ENCODE data around the gene MRPS9. TPM values are rescaled to one million over a fixed set of nuclear protein-coding genes. Genes with fewer than 3 reads are reported as not detected.

The MRPS9 gene
- total and polyA plus RNA-seq, 3 experiments from 2014 or later: 32.2 to 51.8 (median 49.5) TPM

DNA sequence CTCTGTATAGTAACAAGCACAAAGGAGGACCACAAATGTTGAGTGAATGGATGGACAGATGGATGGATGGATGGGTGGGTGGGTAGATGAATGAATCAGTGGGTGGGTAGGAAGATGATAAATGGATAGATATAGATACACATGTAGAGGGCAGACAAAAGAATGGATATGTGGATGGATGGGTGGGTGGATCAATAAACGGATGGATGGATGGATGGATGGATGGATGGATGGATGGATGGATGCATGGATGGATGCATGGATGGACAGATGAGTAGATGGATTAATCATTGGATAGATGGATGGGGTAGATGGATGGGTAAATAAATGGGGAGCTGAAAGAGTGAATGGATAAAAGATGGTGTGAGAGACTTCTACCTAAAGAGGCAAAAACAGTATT, 111.4 kb downstream of the MRPS9 start:
- Mint-ChIP-seq H3K4me1 (peaks cover 5 to 8% (median 7%) of the 10 kb centered on the region in 3 donors), H3K9me3 (no peaks in the 10 kb centered on the region), H3K27ac (no peak overlapping the region), H3K36me3 (no peaks in the 10 kb centered on the region), H3K4me3 (no peak overlapping the region), H3K27me3 (peaks cover 12 to 74% of the 10 kb centered on the region in 2 donors)
- DNase-seq: no peak
- POLR2A ChIA-PET: no interaction called here
- no peak overlapping the region for H3K27ac ChIP-seq (ENCODE audit: low read depth, low read length)
- H3K4me1 ChIP-seq (ENCODE audit: insufficient read depth, low read length): no peaks in the 10 kb centered on the region
- H3K4me3 ChIP-seq (ENCODE audit: low read length): no peak overlapping the region
- H3K27me3 ChIP-seq (ENCODE audit: insufficient read depth, low read length, poor library complexity, severe bottlenecking): no peaks in the 10 kb centered on the region
- no peaks in the 10 kb centered on the region for H3K36me3 ChIP-seq (ENCODE audit: insufficient read depth, low read length)
- CTCF ChIA-PET: no interaction called here
- no peaks in the 10 kb centered on the region for H3K9me3 ChIP-seq (ENCODE audit: low read length)

Other genes starting within 250 kb of the MRPS9 start
- gene POU3F3, start 184.0 kb upstream of the MRPS9 start, total RNA-seq: not detected
- not detected for gene POU3F3, start 184.0 kb upstream of the MRPS9 start, polyA plus RNA-seq
- gene GPR45, start 203.7 kb downstream of the MRPS9 start, total RNA-seq: not detected
- gene GPR45, start 203.7 kb downstream of the MRPS9 start, polyA plus RNA-seq: not detected

All from CD8-positive, alpha-beta memory T cell (primary cell).